CD14-positive monocyte (primary cell): Measurements from ENCODE around the gene SHROOM2. TPM values are rescaled to one million over a fixed set of nuclear protein-coding genes. Genes with fewer than 3 reads are reported as not detected.

Experiments
- DNase-seq, 3 donors: peaks; one replicate each; pipeline ENCODE4 v3.0.0-alpha.2; 2011 to 2022
- H2AFZ ChIP-seq: 2 replicates; pipeline ENCODE4 v1.6.0; 2012; ENCODE audit warnings: mild to moderate bottlenecking, low read depth, low read length, inconsistent platforms; ENCODE audit not compliant: insufficient read depth, poor library complexity, severe bottlenecking
- H3K27ac ChIP-seq, 2 donors: 1 replicate in 1 of 2; 2 replicates in 1 of 2; pipeline ENCODE4 v1.5.1; 2012 to 2013; ENCODE audit warnings: low read length in 2 of 2, control low read depth in 1 of 2, inconsistent platforms in 1 of 2, low read depth in 1 of 2, mild to moderate bottlenecking in 1 of 2
- H3K27me3 ChIP-seq, 2 donors: one replicate each; pipeline versions ENCODE4 v1.6.0 to v1.6.1; 2011 to 2013; ENCODE audit warnings: low read length in 2 of 2; ENCODE audit not compliant: control insufficient read depth in 2 of 2, insufficient read depth in 2 of 2
- H3K36me3 ChIP-seq, 2 donors: replicated peaks in 1 of 2; 1 replicate in 1 of 2; 2 replicates in 1 of 2; pipeline versions ENCODE4 v1.5.1 to v1.6.1; 2012 to 2013; ENCODE audit warnings: low read length in 2 of 2, control low read depth in 1 of 2, inconsistent platforms in 1 of 2, mild to moderate bottlenecking in 1 of 2; ENCODE audit not compliant: insufficient read depth in 2 of 2, control insufficient read depth in 1 of 2
- H3K4me1 ChIP-seq, 2 donors: 1 replicate in 1 of 2; 2 replicates in 1 of 2; pipeline versions ENCODE4 v1.5.1 to v1.6.1; 2012 to 2013; ENCODE audit warnings: low read length in 2 of 2, control low read depth in 1 of 2, inconsistent platforms in 1 of 2, mild to moderate bottlenecking in 1 of 2, moderate library complexity in 1 of 2; ENCODE audit not compliant: insufficient read depth in 2 of 2, control insufficient read depth in 1 of 2
- H3K4me2 ChIP-seq: replicated peaks from 2 replicates; pipeline ENCODE3; 2012; ENCODE audit warnings: low read length, moderate library complexity, mild to moderate bottlenecking; ENCODE audit not compliant: poor library complexity, severe bottlenecking; ENCODE audit errors: extremely low read depth
- H3K4me3 ChIP-seq, 3 experiments: fragments of 200-600 bp in 1 of 3; sonication (generic) in 1 of 3; replicated peaks in 1 of 3; 1 replicate in 2 of 3; 2 replicates in 1 of 3; pipeline ENCODE4 v1.5.1; 2011 to 2013; ENCODE audit warnings: low read length in 3 of 3, mild to moderate bottlenecking in 3 of 3, control low read depth in 2 of 3, low read depth in 2 of 3, inconsistent platforms in 1 of 3, moderate library complexity in 1 of 3
- H3K79me2 ChIP-seq: 2 replicates; pipeline ENCODE4 v1.6.0; 2012; ENCODE audit warnings: mild to moderate bottlenecking, control low read depth, inconsistent platforms, low read length, moderate library complexity; ENCODE audit not compliant: insufficient read depth
- H3K9ac ChIP-seq: 2 replicates; pipeline ENCODE4 v1.6.0; 2017; ENCODE audit warnings: low read length, mild to moderate bottlenecking; ENCODE audit not compliant: insufficient read depth, poor library complexity, severe bottlenecking
- H3K9me3 ChIP-seq, 2 donors: replicated peaks in 1 of 2; 1 replicate in 1 of 2; 2 replicates in 1 of 2; pipeline versions ENCODE4 v1.5.1 to v1.6.1; 2012 to 2013; ENCODE audit warnings: low read length in 2 of 2, control low read depth in 1 of 2; ENCODE audit not compliant: control insufficient read depth in 1 of 2, insufficient read depth in 1 of 2
- H4K20me1 ChIP-seq: 2 replicates; pipeline ENCODE4 v1.6.0; 2012; ENCODE audit warnings: mild to moderate bottlenecking, low read length, control low read depth, moderate library complexity; ENCODE audit not compliant: insufficient read depth
- H3K27ac Mint-ChIP-seq, 7 donors: one replicate each; pipeline ENCODE4 v1.8.0; 2020; ENCODE audit warnings: mild to moderate bottlenecking in 7 of 7, mixed read lengths in 7 of 7, moderate library complexity in 6 of 7, inconsistent platforms in 2 of 7
- H3K27me3 Mint-ChIP-seq, 3 donors: one replicate each; pipeline ENCODE4 v1.8.0; 2021 to 2022; ENCODE audit warnings: low read depth in 3 of 3, mild to moderate bottlenecking in 3 of 3, mixed read lengths in 3 of 3, moderate library complexity in 3 of 3, inconsistent platforms in 1 of 3
- H3K36me3 Mint-ChIP-seq, 2 donors: one replicate each; pipeline ENCODE4 v1.8.0; 2020; ENCODE audit warnings: mixed read lengths in 2 of 2, inconsistent platforms in 1 of 2, mild to moderate bottlenecking in 1 of 2
- H3K4me1 Mint-ChIP-seq: one replicate; pipeline ENCODE4 v1.8.0; 2020; ENCODE audit warnings: mild to moderate bottlenecking, mixed read lengths
- H3K4me3 Mint-ChIP-seq, 2 donors: one replicate each; pipeline ENCODE4 v1.8.0; 2020; ENCODE audit warnings: mild to moderate bottlenecking in 2 of 2, mixed read lengths in 2 of 2, moderate library complexity in 1 of 2
- H3K9me3 Mint-ChIP-seq, 7 donors: one replicate each; pipeline ENCODE4 v1.8.0; 2020 to 2022; ENCODE audit warnings: mixed read lengths in 7 of 7, mild to moderate bottlenecking in 6 of 7, moderate library complexity in 6 of 7, inconsistent platforms in 2 of 7
- WGBS: methylation state at CpG from one replicate; pipeline ENCODE4 v1.1.5; 2013; ENCODE audit warnings: missing lambda C conversion rate; ENCODE audit not compliant: insufficient coverage; 5-methylcytosine and 5-hydroxymethylcytosine counted together
- intact Hi-C, 2 donors: fragments of 100-400 bp; cut with micrococcal nuclease; formaldehyde crosslinking; loops; one replicate each; pipeline versions ENCODE4 v1.15.0 to v1.15.1; 2023
- polyA plus RNA-seq, 3 donors: library from polyadenylated mRNA; depleted of rRNA in 1 of 3; unstranded in 2 of 3; stranded (reverse) in 1 of 3; fragments of 300-500 nt in 2 of 3; fragments of >200 nt in 1 of 3; fragmentation: Illumina TruSeq in 2 of 3; gene quantifications; 1 replicate in 2 of 3; 2 replicates in 1 of 3; pipeline ENCODE4 v1.2.3, GENCODE V29; 2012 to 2021
- TF ChIP-seq, protein P1 (sequence below): fragments of 200-600 bp; IDR thresholded peaks from one replicate; pipeline ENCODE4 v1.8.0; 2022; ENCODE audit warnings: antibody characterized with exemption, mild to moderate bottlenecking

The SHROOM2 gene
- polyA plus RNA-seq, 3 donors, result not detected

DNA sequence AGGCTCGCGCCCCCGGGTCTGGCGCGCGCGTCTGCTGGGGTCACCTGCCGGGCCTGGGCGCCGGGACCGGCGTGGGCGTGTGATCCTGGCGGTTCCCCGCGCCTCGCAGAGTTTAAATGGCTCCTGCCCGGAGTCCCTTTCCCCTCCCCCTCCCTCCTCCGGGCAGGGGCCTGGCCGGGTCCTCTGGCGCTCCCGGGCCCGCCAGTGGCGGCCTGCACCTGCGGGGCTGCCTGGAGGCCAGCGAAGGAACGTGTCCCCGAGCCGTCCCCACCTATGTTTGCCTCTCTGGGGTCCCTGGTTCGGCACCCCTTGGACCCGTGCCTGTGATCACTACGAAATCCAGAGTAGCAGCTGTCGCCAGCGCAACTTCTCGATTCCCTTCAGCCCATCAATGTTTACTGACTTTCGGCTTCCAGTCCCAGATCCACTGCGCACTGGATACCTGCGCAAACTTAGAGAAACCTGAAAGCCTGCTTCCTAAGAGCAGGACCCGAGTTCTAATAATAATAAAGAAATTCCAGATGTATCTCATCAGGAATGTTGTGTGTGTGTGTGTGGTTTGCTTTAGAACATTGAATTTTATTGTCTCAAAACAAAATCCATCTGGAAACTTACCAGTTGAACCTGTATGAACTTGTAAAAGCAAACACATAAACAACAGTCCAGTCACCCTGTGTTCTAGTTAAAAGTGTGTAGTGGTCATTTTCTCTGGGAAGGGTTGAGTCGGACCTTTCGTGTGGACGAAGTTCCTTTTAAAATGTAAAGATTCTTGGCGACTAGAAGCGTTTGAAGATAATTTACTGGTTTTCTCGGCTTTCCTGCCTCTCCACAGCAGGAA is 788 bp downstream of the SHROOM2 start:
- no peak for DNase-seq
- no peaks in the 10 kb centered on the region for H3K36me3 Mint-ChIP-seq
- H3K36me3 ChIP-seq, result no peaks in the 10 kb centered on the region
- H3K9me3 ChIP-seq, result peaks cover 0 to 15% of the 10 kb centered on the region in 2 donors
- H3K27ac Mint-ChIP-seq, result peak overlapping the region in 1 of 7 donors; percentile 30
- no peak overlapping the region for H3K4me2 ChIP-seq
- no peak overlapping the region for H3K27ac ChIP-seq
- peaks cover 0 to 14% (median 10%) of the 10 kb centered on the region in 7 donors for H3K9me3 Mint-ChIP-seq
- intact Hi-C loops, result no loop called here
- TF ChIP-seq, protein P1, sequence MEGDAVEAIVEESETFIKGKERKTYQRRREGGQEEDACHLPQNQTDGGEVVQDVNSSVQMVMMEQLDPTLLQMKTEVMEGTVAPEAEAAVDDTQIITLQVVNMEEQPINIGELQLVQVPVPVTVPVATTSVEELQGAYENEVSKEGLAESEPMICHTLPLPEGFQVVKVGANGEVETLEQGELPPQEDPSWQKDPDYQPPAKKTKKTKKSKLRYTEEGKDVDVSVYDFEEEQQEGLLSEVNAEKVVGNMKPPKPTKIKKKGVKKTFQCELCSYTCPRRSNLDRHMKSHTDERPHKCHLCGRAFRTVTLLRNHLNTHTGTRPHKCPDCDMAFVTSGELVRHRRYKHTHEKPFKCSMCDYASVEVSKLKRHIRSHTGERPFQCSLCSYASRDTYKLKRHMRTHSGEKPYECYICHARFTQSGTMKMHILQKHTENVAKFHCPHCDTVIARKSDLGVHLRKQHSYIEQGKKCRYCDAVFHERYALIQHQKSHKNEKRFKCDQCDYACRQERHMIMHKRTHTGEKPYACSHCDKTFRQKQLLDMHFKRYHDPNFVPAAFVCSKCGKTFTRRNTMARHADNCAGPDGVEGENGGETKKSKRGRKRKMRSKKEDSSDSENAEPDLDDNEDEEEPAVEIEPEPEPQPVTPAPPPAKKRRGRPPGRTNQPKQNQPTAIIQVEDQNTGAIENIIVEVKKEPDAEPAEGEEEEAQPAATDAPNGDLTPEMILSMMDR, result no peak
- H3K4me1 Mint-ChIP-seq, result no peaks in the 10 kb centered on the region
- H3K4me1 ChIP-seq, result no peaks in the 10 kb centered on the region
- 3% methylated on average over 19 of the region's 45 CpGs for WGBS
- H3K4me3 ChIP-seq, result no peak overlapping the region
- H3K79me2 ChIP-seq, result no peaks in the 10 kb centered on the region
- H3K4me3 Mint-ChIP-seq, result peak overlapping the region in 1 of 2 donors; percentile 69
- H2AFZ ChIP-seq, result no peak overlapping the region
- no peaks in the 10 kb centered on the region for H4K20me1 ChIP-seq
- H3K27me3 Mint-ChIP-seq, result peaks cover 44 to 73% (median 67%) of the 10 kb centered on the region in 3 donors
- H3K9ac ChIP-seq, result no peak overlapping the region
- peaks cover 39 to 54% of the 10 kb centered on the region in 2 donors for H3K27me3 ChIP-seq

DNA sequence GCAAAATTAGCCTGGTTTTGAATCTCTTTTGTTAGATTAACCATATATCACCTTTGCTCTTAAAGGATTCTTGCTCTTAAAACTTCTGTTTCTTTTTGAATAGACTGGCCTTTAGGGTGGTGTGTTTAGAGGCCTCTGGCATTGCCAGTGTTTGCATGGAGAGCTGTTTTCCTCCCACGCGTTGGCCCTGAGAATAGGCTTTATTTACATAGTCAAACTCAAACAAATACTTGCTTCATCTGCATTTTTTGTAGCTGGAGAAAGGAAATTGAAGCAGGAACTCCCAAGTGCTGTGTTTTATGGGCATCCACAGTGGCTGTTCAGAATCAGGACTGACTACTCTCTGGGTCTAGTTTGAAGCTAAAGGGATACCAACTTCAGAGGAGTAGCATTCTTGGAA is 2.7 kb downstream of the SHROOM2 start:
- Histone ChIP-seq H3K9me3 (peaks cover 0 to 15% of the 10 kb centered on the region in 2 donors), H3K79me2 (no peaks in the 10 kb centered on the region), H3K4me2 (no peak overlapping the region), H3K4me3 (no peak overlapping the region), H3K9ac (no peak overlapping the region), H4K20me1 (no peaks in the 10 kb centered on the region), H3K36me3 (no peaks in the 10 kb centered on the region), H3K27ac (no peak overlapping the region), H3K4me1 (no peaks in the 10 kb centered on the region), H3K27me3 (peaks cover 39 to 54% of the 10 kb centered on the region in 2 donors), H2AFZ (no peak overlapping the region)
- Mint-ChIP-seq H3K4me1 (no peaks in the 10 kb centered on the region), H3K27me3 (peaks cover 42 to 65% (median 64%) of the 10 kb centered on the region in 3 donors), H3K27ac (no peak overlapping the region), H3K9me3 (peaks cover 0 to 14% (median 8%) of the 10 kb centered on the region in 7 donors), H3K4me3 (no peak overlapping the region), H3K36me3 (no peaks in the 10 kb centered on the region)
- TF ChIP-seq, protein P1, result no peak
- WGBS, result no CpG with 5 or more reads among the region's 2 CpGs
- DNase-seq, result no peak
- intact Hi-C loops, result no loop called here
